Pancreas (tissue), 10 donors: ENCODE results near the gene FARS2. TPM values are rescaled to one million over a fixed set of nuclear protein-coding genes. Genes with fewer than 3 reads are reported as not detected.

Experiments used
- ATAC-seq, 4 donors: fragments of 200-7000 bp; cut with Tn5 transposase; one replicate each; pipeline versions ENCODE4 v1.8.0 to v1.9.1; 2020; ENCODE audit warnings: mild to moderate bottlenecking in 4 of 4, moderate library complexity in 4 of 4
- DNase-seq, 6 donors: peaks; one replicate each; pipeline ENCODE4 v3.0.0-alpha.2; 2020
- FAIRE-seq: peaks from 2 replicates; lab custom pipeline; 2012; peaks lifted over from hg19 to GRCh38; lab: Jason Lieb, UNC
- H3K27ac ChIP-seq, 4 donors: fragments of 200-600 bp; sonication (generic); 1 replicate in 3 of 4; 2 replicates in 1 of 4; pipeline versions ENCODE4 v1.5.0 to v1.8.0; 2020
- H3K27me3 ChIP-seq, 4 donors: fragments of 200-600 bp; one replicate each; pipeline ENCODE4 v1.8.0; 2021
- H3K36me3 ChIP-seq, 3 donors: fragments of 200-600 bp; sonication (generic) in 1 of 3; one replicate each; pipeline versions ENCODE4 v1.5.0 to v1.8.0; 2020 to 2021
- H3K4me1 ChIP-seq, 3 donors: fragments of 200-600 bp; one replicate each; pipeline ENCODE4 v1.8.0; 2021
- H3K4me3 ChIP-seq, 4 donors: fragments of 200-600 bp; sonication (generic) in 2 of 4; one replicate each; pipeline versions ENCODE4 v1.5.0 to v1.8.0; 2020 to 2021
- H3K9me3 ChIP-seq, 4 donors: fragments of 200-600 bp; one replicate each; pipeline ENCODE4 v1.8.0; 2021
- CTCF ChIP-seq, 4 donors: fragments of 200-600 bp; sonication (generic) in 3 of 4; IDR thresholded peaks; one replicate each; pipeline versions ENCODE4 v1.5.0 to v1.8.0; 2021; ENCODE audit warnings: antibody characterized with exemption in 4 of 4
- WGBS, 2 donors: extraction: QIAGEN DNeasy Blood & Tissue Kit; methylation state at CpG; one replicate each; pipeline ENCODE4 v1.1.7; 2013; 5-methylcytosine and 5-hydroxymethylcytosine counted together
- intact Hi-C, 3 donors: fragments of 100-400 bp; cut with DNase I; formaldehyde crosslinking; loops; one replicate each; pipeline versions ENCODE4 v1.11.1 to v1.14.2; 2022
- polyA plus RNA-seq, 2 donors: library from polyadenylated mRNA; stranded (reverse); fragments of 200-250 nt; gene quantifications; one replicate each; pipeline ENCODE4 v1.2.3, GENCODE V29; 2013
- total RNA-seq, 6 donors: library from RNA; stranded (reverse); fragmentation: NEBNext Ultra II Directional in 4 of 6; extraction: Animal tissue kit (Norgen Biotek cat#: 25700) in 4 of 6; gene quantifications; one replicate each; pipeline versions ENCODE4 v1.2.1 to v1.2.4, GENCODE V29; 2021 to 2023
- donor health status: healthy with polysubstance abuse.
- donor health status: DM: no; HTN: no; CAD: no; lungs with moderate emphysema.
- donor health status: DM: no; HTN: no; CAD: no.
- donor health status: control.
- donor health status: control.
- donor health status: Bipolar disorder and iron deficiency.
- donor health status: DM: yes; HTN: yes; CAD: no.
- donor health status: DM: no; HTN: no; CAD: no.
- donor health status: DM: no; HTN: no; CAD: no.
- donor health status: DM: yes; HTN: yes; CAD: no.

Gene FARS2
- total RNA-seq, result 10 to 100 TPM in 1 of 6 donors, 1 to 10 TPM in 5; 6.5 to 10.3 (median 8.1) TPM
- 1 to 10 TPM; 4.1 to 6.7 TPM for polyA plus RNA-seq

DNA sequence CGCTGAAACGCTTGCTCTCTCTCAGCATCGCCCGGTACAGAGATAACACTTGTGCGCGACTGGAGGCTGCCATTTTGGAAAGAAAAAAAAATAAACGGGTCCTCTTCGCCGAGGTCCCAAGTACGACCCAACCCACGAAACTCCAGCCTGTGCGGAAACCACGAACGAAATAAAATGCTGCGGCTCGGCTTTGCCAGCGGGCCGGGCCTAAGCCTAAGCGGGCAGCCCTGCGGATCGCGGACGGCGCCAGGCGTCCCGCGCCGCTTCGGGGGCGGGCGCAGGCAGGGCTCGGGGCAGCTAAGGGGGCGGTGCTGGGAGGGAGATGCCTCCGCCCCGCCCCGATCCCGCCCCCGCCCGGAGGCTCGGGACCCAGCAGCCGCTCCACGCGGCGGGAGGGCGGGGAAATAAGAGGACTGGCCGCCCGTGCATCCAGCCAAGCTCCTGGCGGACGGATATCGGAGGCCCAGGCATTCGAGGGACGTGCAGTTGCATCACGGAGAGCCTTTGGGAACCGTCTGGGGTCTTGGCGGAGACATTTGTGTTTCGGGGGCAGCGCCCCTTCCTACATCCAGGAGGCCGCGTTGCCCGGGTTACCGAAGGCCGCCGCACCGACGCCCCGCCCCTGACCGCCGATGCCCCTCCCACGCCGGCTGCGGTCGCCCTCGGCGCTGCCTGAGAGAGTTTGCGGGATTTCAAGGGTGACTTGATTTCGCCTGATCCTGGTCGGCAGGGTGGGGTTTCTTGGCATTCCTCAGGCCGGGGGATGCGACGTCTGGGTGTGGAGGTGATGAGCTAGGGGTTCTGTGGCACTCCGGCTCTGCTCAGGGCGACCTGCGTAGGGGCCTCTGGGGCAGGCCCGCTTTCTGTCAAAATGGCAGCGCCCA, at the start of gene FARS2, which contains the start of gene LYRM4:
Gene FARS2, plus strand, starts transcription at position 853 of the 884 bp plus-strand sequence.
Gene LYRM4, minus strand, starts transcription at position 290 of the 884 bp plus-strand sequence. Its CDS starts 217 bp downstream, at position 73.
- Histone ChIP-seq H3K4me1 (peaks cover 0 to 14% (median 13%) of the 10 kb centered on the region in 3 donors), H3K9me3 (no peaks in the 10 kb centered on the region), H3K27ac (peak within 1 kb of the TSS; percentile 91 to 96 (median 94)), H3K27me3 (no peaks in the 10 kb centered on the region), H3K4me3 (peak within 1 kb of the TSS; percentile 43 to 71 (median 60)), H3K36me3 (no peaks in the 10 kb centered on the region)
- peak; percentile 94 to 98 (median 96) for ATAC-seq
- WGBS, 2 donors, result 0 to 1% methylated on average over 84 to 85 of the region's 85 CpGs
- DNase-seq, result peak; percentile 85 to 94 (median 91)
- intact Hi-C loops, result no loop called here
- peak in 1 of 4 donors; percentile 22 for TF ChIP-seq CTCF (IDR thresholded peaks at IDR 0.05)
- no peak for FAIRE-seq

DNA sequence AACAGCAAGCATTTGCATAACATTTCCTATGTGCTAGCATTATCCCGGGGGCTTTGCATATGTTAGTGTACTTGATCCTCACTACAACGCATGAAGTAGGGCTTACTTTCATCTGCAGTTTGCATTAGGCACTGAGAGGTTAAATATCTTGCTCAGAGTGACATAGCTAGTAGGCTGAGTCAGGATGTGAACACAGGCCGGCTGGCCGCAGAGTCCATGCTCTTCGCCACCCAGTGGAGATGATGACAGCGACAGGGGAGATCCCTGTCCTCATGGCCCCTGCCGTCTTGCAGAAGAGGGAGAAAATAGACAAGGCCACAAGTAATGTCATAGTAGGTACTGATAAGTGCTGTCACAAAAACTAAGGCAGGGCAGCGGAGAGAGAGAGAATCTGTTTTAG, 47.5 kb upstream of the FARS2 start:
- Histone ChIP-seq H3K4me1 (no peaks in the 10 kb centered on the region), H3K36me3 (no peaks in the 10 kb centered on the region), H3K9me3 (no peaks in the 10 kb centered on the region), H3K27ac (no peak overlapping the region), H3K4me3 (no peak overlapping the region), H3K27me3 (no peaks in the 10 kb centered on the region)
- no peak for DNase-seq
- no peak for TF ChIP-seq CTCF (IDR thresholded peaks at IDR 0.05)
- no peak for FAIRE-seq
- ATAC-seq, result no peak
- 89 to 91% methylated on average over 8 of the region's 8 CpGs for WGBS, 2 donors
- intact Hi-C loops, result no loop called here

DNA sequence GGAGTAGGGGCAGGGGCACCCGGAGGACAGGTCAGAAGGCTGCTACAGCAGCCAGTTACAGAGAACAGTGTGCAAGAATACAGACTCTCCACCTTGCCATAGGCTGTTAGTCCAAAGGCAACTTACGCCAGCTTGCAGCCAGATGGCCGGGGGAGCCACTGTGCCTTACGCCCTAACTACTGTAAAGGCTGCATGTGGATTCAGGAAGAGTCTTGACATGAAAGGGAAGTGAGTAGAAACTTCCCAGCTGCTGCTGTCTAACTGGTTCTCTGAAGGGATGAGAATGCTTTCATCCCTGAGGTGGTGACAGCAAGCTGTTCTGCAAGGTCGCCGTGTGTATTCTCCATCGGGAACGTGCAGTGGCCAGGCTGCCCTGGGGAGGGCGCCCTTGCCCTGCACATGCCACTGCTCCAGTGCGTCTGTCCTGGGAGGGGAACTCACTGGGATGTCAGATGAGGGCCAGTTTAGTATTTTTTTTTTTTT, 46.7 kb upstream of the FARS2 start:
- Histone ChIP-seq H3K4me1 (no peaks in the 10 kb centered on the region), H3K36me3 (no peaks in the 10 kb centered on the region), H3K27me3 (no peaks in the 10 kb centered on the region), H3K9me3 (no peaks in the 10 kb centered on the region), H3K4me3 (no peak overlapping the region), H3K27ac (no peak overlapping the region)
- ATAC-seq (peak in 3 of 4 donors; percentile 34 to 67 (median 59)), DNase-seq (no peak), FAIRE-seq (no peak)
- 70 to 77% methylated on average over 10 of the region's 10 CpGs for WGBS, 2 donors
- intact Hi-C loops, result no loop called here
- peak in 1 of 4 donors; percentile 10 for TF ChIP-seq CTCF (IDR thresholded peaks at IDR 0.05)

- Histone ChIP-seq H3K4me3 (no peak overlapping the region), H3K9me3 (no peaks in the 10 kb centered on the region), H3K27ac (no peak overlapping the region), H3K4me1 (no peaks in the 10 kb centered on the region), H3K27me3 (no peaks in the 10 kb centered on the region), H3K36me3 (no peaks in the 10 kb centered on the region)
- TF ChIP-seq CTCF (IDR thresholded peaks at IDR 0.05), result no peak
- ATAC-seq (no peak), DNase-seq (no peak), FAIRE-seq (no peak)
- 90 to 96% methylated on average over 2 of the region's 2 CpGs for WGBS, 2 donors
- intact Hi-C loops, result no loop called here
Measured at GRCh38 chr6:5215159-5215558, 46.2 kb upstream of the FARS2 start.
